Body of pancreas (tissue), 4 donors: ENCODE data around the gene VANGL1. TPM values are rescaled to one million over a fixed set of nuclear protein-coding genes. Genes with fewer than 3 reads are reported as not detected.

ENCODE experiments used
- ATAC-seq: fragments of 150-250 bp; one replicate; pipeline ENCODE4 v1.9.1; 2016
- DNase-seq, 4 donors: peaks; one replicate each; pipeline ENCODE4 v3.0.0-alpha.2; 2019
- H3K27ac ChIP-seq, 4 donors: fragments of 200-600 bp; sonication (generic); 1 replicate in 3 of 4; 2 replicates in 1 of 4; pipeline versions ENCODE4 v1.5.1 to v1.6.1; 2016 to 2019; ENCODE audit warnings: mild to moderate bottlenecking in 1 of 4, mixed read lengths in 1 of 4, moderate library complexity in 1 of 4
- H3K27me3 ChIP-seq, 2 donors: fragments of 200-600 bp; sonication (generic); one replicate each; pipeline ENCODE4 v1.6.0; 2016; ENCODE audit warnings: mild to moderate bottlenecking in 1 of 2
- H3K36me3 ChIP-seq, 2 donors: fragments of 200-600 bp; sonication (generic); replicated peaks in 1 of 2; 2 replicates each; pipeline ENCODE4 v1.5.1; 2016; ENCODE audit warnings: low read depth in 2 of 2; ENCODE audit not compliant: insufficient read depth in 1 of 2
- H3K4me1 ChIP-seq: fragments of 200-600 bp; sonication (generic); one replicate; pipeline ENCODE4 v1.6.0; 2016
- H3K4me3 ChIP-seq, 2 donors: fragments of 200-600 bp; sonication (generic); 1 replicate in 1 of 2; 2 replicates in 1 of 2; pipeline ENCODE4 v1.5.1; 2016 to 2019
- H3K9me3 ChIP-seq, 3 donors: fragments of 200-600 bp; sonication (generic); 1 replicate in 2 of 3; 2 replicates in 1 of 3; pipeline ENCODE4 v1.5.1; 2016
- POLR2A ChIP-seq, 3 donors: fragments of 450-650 bp; IDR thresholded peaks; one replicate each; pipeline ENCODE4 v1.6.1; 2016; ENCODE audit warnings: antibody characterized with exemption in 3 of 3, mild to moderate bottlenecking in 2 of 3
- WGBS, 2 donors: methylation state at CpG; one replicate each; pipeline ENCODE4 v1.1.5; 2017; 5-methylcytosine and 5-hydroxymethylcytosine counted together
- intact Hi-C: fragments of 100-400 bp; cut with DNase I; formaldehyde crosslinking; loops from one replicate; pipeline ENCODE4 v1.15.1; 2023
- total RNA-seq, 2 donors: library from RNA; depleted of rRNA; stranded (reverse); fragments of >200 nt; gene quantifications; one replicate each; pipeline ENCODE4 v1.1.0, GENCODE V29; 2016
- TF ChIP-seq, protein P1 (sequence below), 7 experiments: fragments of 450-650 bp in 4 of 7; fragments of 200-600 bp in 3 of 7; sonication (generic) in 3 of 7; IDR thresholded peaks; one replicate each; pipeline ENCODE4 v1.5.1; 2016 to 2019; ENCODE audit warnings: antibody characterized with exemption in 7 of 7

VANGL1 gene
- total RNA-seq, 2 donors from 2014 or later, result 2.6 to 3.9 TPM

DNA sequence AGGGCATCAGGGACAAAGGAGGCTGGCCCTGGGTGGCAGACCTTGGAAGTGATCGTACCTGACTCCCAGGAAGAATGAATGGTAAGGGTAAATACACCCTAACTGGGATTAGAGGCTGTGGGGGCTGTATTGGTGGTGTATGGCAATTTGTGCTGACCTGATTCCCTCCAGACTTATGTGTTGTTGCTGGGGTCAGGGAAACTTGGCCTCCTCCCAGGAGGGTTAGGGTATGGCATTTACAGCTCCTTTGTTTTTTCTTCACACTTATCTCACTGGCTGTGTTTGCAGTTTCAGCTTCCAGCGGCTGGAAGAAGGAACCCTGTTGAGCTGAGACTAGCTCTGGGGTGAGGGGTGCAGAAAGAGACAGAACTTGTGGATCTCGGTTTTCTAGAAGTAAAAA is 8.2 kb downstream of the VANGL1 start:
- no peaks in the 10 kb centered on the region for H3K9me3 ChIP-seq
- no peak overlapping the region for H3K27ac ChIP-seq
- H3K27me3 ChIP-seq, result no peaks in the 10 kb centered on the region
- peaks cover 53% of the 10 kb centered on the region for H3K4me1 ChIP-seq
- TF ChIP-seq POLR2A (IDR thresholded peaks at IDR 0.05), result no peak
- TF ChIP-seq, protein P1, sequence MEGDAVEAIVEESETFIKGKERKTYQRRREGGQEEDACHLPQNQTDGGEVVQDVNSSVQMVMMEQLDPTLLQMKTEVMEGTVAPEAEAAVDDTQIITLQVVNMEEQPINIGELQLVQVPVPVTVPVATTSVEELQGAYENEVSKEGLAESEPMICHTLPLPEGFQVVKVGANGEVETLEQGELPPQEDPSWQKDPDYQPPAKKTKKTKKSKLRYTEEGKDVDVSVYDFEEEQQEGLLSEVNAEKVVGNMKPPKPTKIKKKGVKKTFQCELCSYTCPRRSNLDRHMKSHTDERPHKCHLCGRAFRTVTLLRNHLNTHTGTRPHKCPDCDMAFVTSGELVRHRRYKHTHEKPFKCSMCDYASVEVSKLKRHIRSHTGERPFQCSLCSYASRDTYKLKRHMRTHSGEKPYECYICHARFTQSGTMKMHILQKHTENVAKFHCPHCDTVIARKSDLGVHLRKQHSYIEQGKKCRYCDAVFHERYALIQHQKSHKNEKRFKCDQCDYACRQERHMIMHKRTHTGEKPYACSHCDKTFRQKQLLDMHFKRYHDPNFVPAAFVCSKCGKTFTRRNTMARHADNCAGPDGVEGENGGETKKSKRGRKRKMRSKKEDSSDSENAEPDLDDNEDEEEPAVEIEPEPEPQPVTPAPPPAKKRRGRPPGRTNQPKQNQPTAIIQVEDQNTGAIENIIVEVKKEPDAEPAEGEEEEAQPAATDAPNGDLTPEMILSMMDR (IDR thresholded peaks at IDR 0.05), result no peak
- H3K4me3 ChIP-seq, result no peak overlapping the region
- 14 to 18% methylated on average over 3 of the region's 3 CpGs for WGBS, 2 donors
- peak in 2 of 4 donors; percentile 29 to 48 for DNase-seq
- no peaks in the 10 kb centered on the region for H3K36me3 ChIP-seq
- no peak for ATAC-seq
- intact Hi-C loops, result no loop called here

DNA sequence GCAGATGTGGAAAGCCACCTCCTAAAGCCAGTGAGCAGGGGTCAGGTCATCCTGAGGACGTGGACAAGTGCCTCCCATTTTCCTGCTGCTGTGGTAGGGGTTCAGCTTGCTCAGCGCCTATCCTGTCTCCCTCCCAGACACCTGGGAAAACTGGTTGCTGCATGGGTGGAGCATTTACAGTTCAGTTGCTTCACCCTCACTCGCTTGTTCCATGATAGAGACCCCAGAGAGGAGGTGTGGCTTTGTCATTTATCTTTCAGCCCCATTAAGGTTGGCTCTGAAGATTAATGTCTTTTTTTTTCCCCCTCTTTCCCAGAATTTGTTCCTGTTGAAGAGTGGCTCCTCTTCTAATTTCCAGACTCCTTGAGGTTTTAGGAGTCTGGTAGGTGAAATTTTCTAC is 9.2 kb downstream of the VANGL1 start:
- DNase-seq (no peak), ATAC-seq (no peak)
- Histone ChIP-seq H3K27ac (no peak overlapping the region), H3K9me3 (no peaks in the 10 kb centered on the region), H3K4me3 (no peak overlapping the region), H3K36me3 (no peaks in the 10 kb centered on the region), H3K27me3 (no peaks in the 10 kb centered on the region), H3K4me1 (peaks cover 63% of the 10 kb centered on the region)
- intact Hi-C loops, result no loop called here
- no peak for TF ChIP-seq POLR2A (IDR thresholded peaks at IDR 0.05)
- TF ChIP-seq, protein P1 (IDR thresholded peaks at IDR 0.05), result no peak
- WGBS, 2 donors, result 61 to 62% methylated on average over 3 of the region's 3 CpGs

DNA sequence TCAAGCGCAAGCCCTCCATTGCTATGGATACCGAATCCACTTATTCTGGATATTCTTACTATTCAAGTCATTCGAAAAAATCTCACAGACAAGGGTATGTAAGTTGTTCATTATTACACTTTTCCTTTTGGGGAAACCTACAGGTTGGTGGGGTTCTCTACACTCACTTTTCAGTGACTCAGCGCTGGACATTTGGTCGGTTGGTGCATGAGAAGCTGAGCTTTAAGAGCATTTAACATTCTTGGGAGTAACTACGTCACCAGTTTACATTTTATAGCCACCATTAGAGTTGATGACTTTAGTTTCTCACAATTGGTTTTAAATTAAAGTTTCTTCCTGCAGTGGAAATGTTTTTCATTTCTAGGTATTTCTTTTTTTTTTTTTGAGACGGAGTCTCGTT is 9.6 kb downstream of the VANGL1 start:
- no peak overlapping the region for H3K27ac ChIP-seq
- DNase-seq, result no peak

DNA sequence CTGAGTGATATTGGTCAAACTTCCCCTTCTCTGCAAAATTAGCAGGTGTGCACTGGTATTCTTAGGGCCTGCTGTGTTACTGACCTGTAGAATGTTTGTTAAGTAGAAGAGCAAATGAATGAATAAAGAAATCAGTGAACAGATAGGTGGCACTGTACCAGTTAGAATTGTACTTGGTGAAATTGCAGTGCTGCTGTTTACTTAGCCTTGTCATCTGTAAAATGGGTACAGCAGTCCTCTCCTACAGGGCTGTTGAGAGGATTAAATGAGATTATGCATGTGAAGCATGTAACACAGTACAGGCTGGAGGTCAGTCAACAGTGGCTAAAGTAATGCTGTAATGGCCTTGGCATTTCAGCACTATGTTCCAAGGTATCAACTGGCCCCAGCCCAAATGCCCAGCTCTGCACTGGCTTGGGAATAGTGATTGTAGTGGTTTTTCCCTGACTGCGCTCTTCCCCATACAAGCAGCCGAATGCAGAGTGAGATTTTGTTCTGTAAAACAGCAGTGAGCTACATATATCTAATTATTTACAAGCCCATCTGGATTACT is 10.5 kb downstream of the VANGL1 start:
- Histone ChIP-seq H3K4me3 (no peak overlapping the region), H3K27ac (no peak overlapping the region), H3K27me3 (no peaks in the 10 kb centered on the region), H3K36me3 (no peaks in the 10 kb centered on the region), H3K9me3 (no peaks in the 10 kb centered on the region), H3K4me1 (peaks cover 54% of the 10 kb centered on the region)
- no peak for ATAC-seq
- TF ChIP-seq, protein P1 (IDR thresholded peaks at IDR 0.05), result no peak
- no peak for TF ChIP-seq POLR2A (IDR thresholded peaks at IDR 0.05)
- peak in 3 of 4 donors; percentile 21 to 55 (median 46) for DNase-seq
- intact Hi-C loops, result no loop called here
- 64 to 71% methylated on average over 2 of the region's 2 CpGs for WGBS, 2 donors

More for the DNA sequence above, 9.6 kb downstream of the VANGL1 start:
- no peaks in the 10 kb centered on the region for H3K27me3 ChIP-seq
- intact Hi-C loops, result no loop called here
- no peaks in the 10 kb centered on the region for H3K36me3 ChIP-seq
- TF ChIP-seq, protein P1 (IDR thresholded peaks at IDR 0.05), result no peak
- TF ChIP-seq POLR2A (IDR thresholded peaks at IDR 0.05), result no peak
- peaks cover 62% of the 10 kb centered on the region for H3K4me1 ChIP-seq
- no peak overlapping the region for H3K4me3 ChIP-seq
- 93 to 95% methylated on average over 8 of the region's 8 CpGs for WGBS, 2 donors
- no peak for ATAC-seq
- no peaks in the 10 kb centered on the region for H3K9me3 ChIP-seq

DNA sequence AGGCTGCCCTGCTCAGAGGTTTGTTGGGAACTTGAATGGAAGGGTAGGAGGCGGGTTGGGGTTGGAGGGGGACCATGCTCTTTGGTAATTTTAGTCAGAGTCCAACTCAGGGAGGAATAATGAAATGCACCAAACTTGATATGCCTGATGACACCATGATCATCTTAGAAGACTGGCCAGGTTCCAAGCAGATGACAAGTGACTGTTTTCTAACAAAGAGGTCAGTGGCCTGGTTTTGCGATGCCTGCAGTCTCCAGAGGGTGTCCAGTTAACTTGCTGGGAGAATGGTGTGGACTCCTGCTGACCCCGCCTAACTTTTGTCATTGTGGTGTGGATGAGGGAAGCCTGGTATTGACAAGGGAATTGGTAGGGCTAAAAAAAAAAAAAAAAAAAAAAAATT is 12.4 kb downstream of the VANGL1 start:
- TF ChIP-seq, protein P1 (IDR thresholded peaks at IDR 0.05), result no peak
- TF ChIP-seq POLR2A (IDR thresholded peaks at IDR 0.05), result no peak
- DNase-seq, result no peak
- ATAC-seq, result no peak
- 91 to 100% methylated on average over 3 of the region's 3 CpGs for WGBS, 2 donors
- Histone ChIP-seq H3K4me1 (peaks cover 43% of the 10 kb centered on the region), H3K9me3 (no peaks in the 10 kb centered on the region), H3K27me3 (no peaks in the 10 kb centered on the region), H3K36me3 (no peaks in the 10 kb centered on the region), H3K4me3 (no peak overlapping the region), H3K27ac (peak overlapping the region in 1 of 4 donors; percentile 43)
- intact Hi-C loops, result no loop called here
